ENCODE measurements around the gene ERFE.
"Not testable (repeated sequence)": the region's sequence is repeated elsewhere in the genome, so short reads cannot be mapped to it uniquely, and the experiment has no call there.

Gene ERFE

DNA sequence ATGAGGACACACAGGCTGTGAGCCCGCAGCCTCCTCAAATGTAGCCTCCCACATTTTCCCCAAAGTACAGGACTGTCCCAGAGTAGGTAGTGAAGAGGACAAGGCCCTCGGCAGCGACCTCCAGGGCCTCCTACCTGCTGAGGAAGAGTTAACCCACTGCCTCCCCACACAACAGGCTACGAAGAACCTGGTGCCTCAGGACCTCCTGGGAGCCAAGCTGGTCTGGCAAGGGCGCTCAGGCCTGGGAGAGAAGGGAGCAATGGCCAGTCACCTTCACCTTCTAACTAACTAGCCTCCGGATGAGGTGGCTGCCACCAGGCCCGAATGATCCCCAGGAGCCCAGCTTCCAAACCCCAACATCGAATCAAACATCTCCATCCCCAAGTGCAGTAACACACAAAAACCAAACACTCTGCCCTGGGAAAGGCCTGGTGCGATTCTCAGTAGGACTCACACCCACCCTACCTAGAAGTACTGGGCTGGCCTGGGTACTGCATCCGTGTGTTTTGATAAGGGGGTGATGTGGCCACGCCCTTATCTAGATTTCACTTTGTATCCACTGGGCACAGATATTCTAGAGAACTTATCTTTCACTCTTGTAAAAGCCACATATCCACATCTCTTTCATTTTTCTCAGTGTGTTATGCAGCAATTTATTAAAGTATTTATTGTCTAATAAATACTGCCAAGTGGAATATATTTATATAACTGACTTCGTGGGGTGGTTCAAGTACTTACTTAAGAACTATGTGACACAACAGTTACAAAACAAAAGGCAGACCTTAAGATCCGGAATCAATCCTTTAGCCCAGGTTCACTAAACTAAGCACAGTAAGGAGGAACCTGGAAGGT is 9.7 kb downstream of the ERFE start:
- H3K4me3 ChIP-seq (ENCODE audit: low read depth, low read length): no peak overlapping the region
- TF ChIP-seq, protein P1, sequence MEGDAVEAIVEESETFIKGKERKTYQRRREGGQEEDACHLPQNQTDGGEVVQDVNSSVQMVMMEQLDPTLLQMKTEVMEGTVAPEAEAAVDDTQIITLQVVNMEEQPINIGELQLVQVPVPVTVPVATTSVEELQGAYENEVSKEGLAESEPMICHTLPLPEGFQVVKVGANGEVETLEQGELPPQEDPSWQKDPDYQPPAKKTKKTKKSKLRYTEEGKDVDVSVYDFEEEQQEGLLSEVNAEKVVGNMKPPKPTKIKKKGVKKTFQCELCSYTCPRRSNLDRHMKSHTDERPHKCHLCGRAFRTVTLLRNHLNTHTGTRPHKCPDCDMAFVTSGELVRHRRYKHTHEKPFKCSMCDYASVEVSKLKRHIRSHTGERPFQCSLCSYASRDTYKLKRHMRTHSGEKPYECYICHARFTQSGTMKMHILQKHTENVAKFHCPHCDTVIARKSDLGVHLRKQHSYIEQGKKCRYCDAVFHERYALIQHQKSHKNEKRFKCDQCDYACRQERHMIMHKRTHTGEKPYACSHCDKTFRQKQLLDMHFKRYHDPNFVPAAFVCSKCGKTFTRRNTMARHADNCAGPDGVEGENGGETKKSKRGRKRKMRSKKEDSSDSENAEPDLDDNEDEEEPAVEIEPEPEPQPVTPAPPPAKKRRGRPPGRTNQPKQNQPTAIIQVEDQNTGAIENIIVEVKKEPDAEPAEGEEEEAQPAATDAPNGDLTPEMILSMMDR (IDR thresholded peaks at IDR 0.05; ENCODE audit: low read depth, low read length, missing control alignments): no peak
- no peak for DNase-seq (ENCODE audit: low read depth)

DNA sequence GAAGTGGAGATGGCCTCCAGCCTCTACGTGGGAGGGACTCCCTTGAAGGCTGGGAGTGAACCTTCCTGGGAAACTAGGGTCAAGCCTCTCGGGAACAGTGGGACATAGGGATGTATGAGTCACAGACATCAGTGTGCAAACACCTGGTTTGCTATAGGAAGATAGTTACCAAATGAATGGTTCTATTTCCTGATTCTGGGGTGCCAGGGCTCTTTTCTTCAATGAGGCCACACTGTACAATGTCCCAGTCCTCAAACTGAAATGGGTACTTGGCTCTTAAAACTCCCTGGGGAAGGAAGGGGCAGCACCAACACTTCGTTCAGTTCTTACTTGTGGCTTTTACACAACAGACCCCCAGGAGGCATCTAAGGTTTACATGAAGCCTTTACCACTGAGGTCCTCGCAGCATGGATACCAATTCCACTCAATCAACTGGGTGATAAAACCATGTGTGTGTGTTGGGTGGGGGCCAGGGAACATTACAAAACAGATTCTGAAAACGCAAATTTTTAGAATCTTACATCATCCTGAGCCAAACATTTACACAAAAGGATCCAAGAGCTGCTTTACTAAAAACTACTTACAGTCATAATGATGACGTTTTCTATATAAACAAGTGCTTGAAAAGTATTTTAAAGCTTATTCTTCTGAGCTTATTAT is 10.4 kb downstream of the ERFE start:
- TF ChIP-seq, protein P1 (IDR thresholded peaks at IDR 0.05; ENCODE audit: low read depth, low read length, missing control alignments): no peak
- DNase-seq (ENCODE audit: low read depth): no peak
- no peak overlapping the region for H3K4me3 ChIP-seq (ENCODE audit: low read depth, low read length)

DNA sequence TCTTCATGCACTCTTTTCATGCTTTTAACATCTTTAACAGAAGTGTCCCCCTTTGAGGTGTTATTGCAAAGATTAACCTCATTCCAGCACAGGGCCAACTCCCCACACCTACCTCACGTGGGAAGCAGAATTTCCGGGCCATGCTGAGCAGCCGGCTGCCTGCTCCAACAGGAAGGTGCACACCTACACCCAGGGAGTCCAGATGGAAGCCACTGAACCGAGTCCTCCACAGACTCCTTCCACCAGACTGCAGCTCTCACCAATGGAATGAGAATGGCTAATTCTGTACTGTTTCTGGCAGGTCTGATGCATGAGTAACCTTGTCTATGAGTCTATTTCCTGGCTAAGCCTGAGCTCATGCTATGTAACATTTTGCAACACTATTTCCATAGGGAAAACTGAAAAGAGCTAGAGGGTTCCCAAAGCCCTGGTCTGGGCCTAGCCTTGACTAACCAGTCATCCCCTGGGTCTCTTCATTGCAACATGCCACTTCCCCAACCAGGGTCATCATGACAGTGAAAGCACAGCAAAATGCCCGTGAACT is 11.0 kb downstream of the ERFE start:
- H3K4me3 ChIP-seq (ENCODE audit: low read depth, low read length): no peak overlapping the region
- TF ChIP-seq, protein P1 (IDR thresholded peaks at IDR 0.05; ENCODE audit: low read depth, low read length, missing control alignments): no peak
- no peak for DNase-seq (ENCODE audit: low read depth)

DNA sequence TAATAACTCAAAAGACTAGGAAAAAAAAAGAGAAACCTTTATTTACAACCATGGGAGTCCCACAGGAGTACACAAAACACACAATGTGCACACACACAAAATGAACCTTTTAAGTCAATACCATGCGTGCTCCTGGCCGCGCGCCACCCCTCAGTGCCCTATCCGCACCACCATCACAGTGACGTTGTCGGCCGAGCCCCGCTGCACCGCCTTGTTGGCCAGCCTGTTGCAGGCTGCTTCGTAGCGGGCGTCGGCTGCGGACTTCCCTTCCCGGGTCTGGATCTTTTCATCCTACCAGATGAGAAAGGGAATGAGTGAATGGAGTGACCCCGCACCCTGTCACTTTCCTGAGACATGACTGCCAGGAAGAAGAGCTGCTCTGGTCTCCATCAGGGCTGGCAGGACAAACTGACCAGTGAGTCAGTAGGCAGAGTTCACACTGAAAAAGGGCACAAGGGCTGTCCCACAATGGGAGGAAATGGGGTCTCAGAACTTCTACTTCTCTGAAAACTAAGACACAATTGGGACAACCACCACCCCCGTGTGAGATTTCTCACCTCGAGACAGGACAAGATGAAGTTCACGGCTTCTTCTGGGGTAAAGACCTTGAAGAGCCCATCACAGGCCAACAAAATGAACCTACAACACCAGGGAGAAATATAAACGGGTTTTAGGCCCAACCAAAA is 11.8 kb downstream of the ERFE start:
- no peak overlapping the region for H3K4me3 ChIP-seq (ENCODE audit: low read depth, low read length)
- no peak for DNase-seq (ENCODE audit: low read depth)
- TF ChIP-seq, protein P1 (IDR thresholded peaks at IDR 0.05; ENCODE audit: low read depth, low read length, missing control alignments): no peak

DNA sequence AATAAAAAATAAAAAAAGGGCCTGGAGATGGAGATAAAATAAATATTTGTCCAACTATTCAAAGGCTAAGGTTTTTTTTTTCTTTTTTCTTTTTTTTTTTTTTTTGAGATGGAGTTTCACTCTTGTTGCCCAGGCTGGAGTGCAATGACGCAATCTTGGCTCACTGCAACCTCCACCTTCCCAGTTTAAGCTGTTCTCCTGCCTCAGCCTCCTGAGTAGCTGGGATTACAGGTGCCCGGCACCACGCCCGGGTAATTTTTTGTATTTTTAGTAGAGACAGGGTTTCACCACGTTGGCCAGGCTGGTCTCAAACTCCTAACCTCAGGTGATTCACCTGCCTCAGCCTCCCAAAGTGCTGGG is 12.3 kb downstream of the ERFE start:
- H3K4me3 ChIP-seq (ENCODE audit: low read depth, low read length); DNase-seq (ENCODE audit: low read depth): not testable (repeated sequence)

DNA sequence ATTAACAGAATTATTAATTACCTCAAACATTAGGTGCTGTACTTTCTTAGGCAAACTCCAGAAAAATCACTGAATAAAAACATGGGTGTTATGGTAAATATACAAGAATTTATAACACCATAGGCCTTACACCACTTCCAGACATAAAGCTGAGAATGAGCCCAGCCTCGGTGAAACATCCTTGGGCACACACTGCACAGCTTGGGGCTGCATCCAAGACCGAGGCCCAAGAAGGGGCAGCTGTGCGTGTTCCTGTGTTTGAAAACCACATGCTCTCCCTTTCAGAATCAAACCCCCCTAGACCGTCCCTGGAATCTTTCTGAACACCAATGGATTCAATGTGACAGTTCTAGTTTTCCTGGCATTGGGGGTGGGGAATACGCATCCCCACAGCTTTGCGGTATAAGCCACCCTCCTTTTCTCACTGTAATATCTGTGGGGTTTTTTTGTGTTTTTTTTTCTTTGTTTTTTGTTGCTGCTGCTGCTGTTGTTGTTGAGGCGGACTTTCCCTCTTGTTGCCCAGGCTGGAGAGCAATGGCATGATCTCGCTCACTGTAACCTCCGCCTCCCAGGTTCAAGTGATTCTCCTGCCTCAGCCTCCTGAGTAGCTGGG is 12.9 kb downstream of the ERFE start:
- DNase-seq (ENCODE audit: low read depth): no peak
- TF ChIP-seq, protein P1 (IDR thresholded peaks at IDR 0.05; ENCODE audit: low read depth, low read length, missing control alignments): no peak
- H3K4me3 ChIP-seq (ENCODE audit: low read depth, low read length): no peak overlapping the region

DNA sequence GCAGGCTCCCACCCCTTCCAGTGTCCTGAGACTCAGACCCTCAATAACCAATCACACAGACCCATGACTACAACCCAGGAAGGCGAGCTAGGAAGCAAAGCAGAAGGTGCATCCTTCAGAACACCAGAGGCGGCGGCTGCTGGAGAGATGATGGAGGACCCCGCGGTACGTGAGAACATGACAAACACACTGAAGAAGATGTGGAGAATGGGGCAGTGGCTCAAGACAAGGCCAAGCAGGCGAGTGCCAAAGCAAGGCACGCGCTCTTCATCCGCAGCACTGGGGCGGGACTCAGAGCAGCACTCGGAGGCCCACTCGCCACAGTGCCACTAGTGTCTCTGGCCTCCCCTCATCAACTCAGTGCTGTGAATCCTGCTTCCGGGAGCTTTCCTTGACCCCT is 13.7 kb downstream of the ERFE start:
- no peak for DNase-seq (ENCODE audit: low read depth)
- H3K4me3 ChIP-seq (ENCODE audit: low read depth, low read length): no peak overlapping the region
- TF ChIP-seq, protein P1 (IDR thresholded peaks at IDR 0.05; ENCODE audit: low read depth, low read length, missing control alignments): no peak

All from GM12864 (cell line).